K562 (cell line): ENCODE data around the gene ZNF90. TPM values are rescaled to one million over a fixed set of nuclear protein-coding genes. Genes with fewer than 3 reads are reported as not detected.
"Not testable (repeated sequence)": the region's sequence is repeated elsewhere in the genome, so short reads cannot be mapped to it uniquely, and the experiment has no call there.

Experiments used
- ATAC-seq: fragments of 200-7000 bp; cut with Tn5 transposase; 3 replicates; pipeline ENCODE4 v1.9.1; 2020; ENCODE audit warnings: moderate library complexity
- BruUV-seq: library from RNA; stranded (reverse); fragments of 400-500 nt; replicated peaks from 2 replicates; lab custom pipeline; 2021; lab: Mats Ljungman, UMichigan
- CTCF ChIA-PET: fragments of 300-600 bp; formaldehyde crosslinking; extraction: SDS; loops from one replicate; lab custom pipeline; 2021; ENCODE audit warnings: low intra/inter-chr PET ratio; lab: Yijun Ruan, JAX
- POLR2A ChIA-PET: fragments of 300-600, 350-650 bp; sonication (Branson Sonifier 250); formaldehyde crosslinking; extraction: SDS; loops from one replicate; lab custom pipeline; 2021; ENCODE audit warnings: antibody characterized with exemption, inconsistent platforms; lab: Yijun Ruan, JAX
- DNase-seq, 4 experiments: peaks; one replicate each; pipeline versions ENCODE4 v3.0.0 to v3.0.0-alpha.2; 2011 to 2018; ENCODE audit warnings: low spot score in 3 of 4, mixed read lengths in 3 of 4; ENCODE audit errors: extremely low read depth in 1 of 4
- FAIRE-seq: peaks from 2 replicates; lab custom pipeline; 2011; peaks lifted over from hg19 to GRCh38; lab: Jason Lieb, UNC
- H2AFZ ChIP-seq: 2 replicates; pipeline ENCODE4 v1.6.0; 2011; ENCODE audit warnings: low read depth, low read length, control low read depth, inconsistent platforms
- H3K27ac ChIP-seq: fragments of 200-600 bp; 3 replicates; pipeline ENCODE4 v1.8.0; 2011; ENCODE audit warnings: low read depth, mild to moderate bottlenecking, control low read depth, inconsistent platforms, low read length, moderate library complexity, mixed read lengths; ENCODE audit errors: extremely low read depth
- H3K27me3 ChIP-seq, 2 experiments: fragments of 300-600 bp in 1 of 2; 2 replicates in 1 of 2; 3 replicates in 1 of 2; pipeline versions ENCODE4 v1.6.0 to v1.8.0; 2011; ENCODE audit warnings: inconsistent platforms in 2 of 2, low read length in 2 of 2, mild to moderate bottlenecking in 1 of 2, mixed read lengths in 1 of 2, moderate library complexity in 1 of 2; ENCODE audit not compliant: control insufficient read depth in 2 of 2, insufficient read depth in 2 of 2
- H3K36me3 ChIP-seq: fragments of 300-600 bp; 3 replicates; pipeline ENCODE4 v1.8.0; 2011; ENCODE audit warnings: mild to moderate bottlenecking, low read length, inconsistent platforms; ENCODE audit not compliant: control insufficient read depth, insufficient read depth
- H3K4me1 ChIP-seq, 2 experiments: fragments of 200-600 bp in 1 of 2; replicated peaks in 1 of 2; 2 replicates in 1 of 2; 3 replicates in 1 of 2; pipeline versions ENCODE4 v1.5.1 to v1.8.0; 2011; ENCODE audit warnings: inconsistent platforms in 2 of 2, low read length in 2 of 2, mild to moderate bottlenecking in 1 of 2, mixed read lengths in 1 of 2, moderate library complexity in 1 of 2; ENCODE audit not compliant: control insufficient read depth in 2 of 2, insufficient read depth in 2 of 2
- H3K4me2 ChIP-seq: 2 replicates; pipeline ENCODE4 v1.6.1; 2011; ENCODE audit warnings: low read length, control low read depth, inconsistent platforms, mixed read lengths; ENCODE audit not compliant: insufficient read depth
- H3K4me3 ChIP-seq: fragments of 200-600 bp; sonication (generic), shearing (Covaris generic); 2 replicates; pipeline ENCODE4 v1.5.1; 2016; ENCODE audit warnings: control low read depth, inconsistent platforms
- H3K79me2 ChIP-seq: fragments of 200-600 bp; 3 replicates; pipeline ENCODE4 v1.8.0; 2011; ENCODE audit warnings: low read length, inconsistent platforms; ENCODE audit not compliant: control insufficient read depth, insufficient read depth
- H3K9ac ChIP-seq, 2 experiments: 2 replicates each; pipeline versions ENCODE4 v1.6.0 to v1.6.1; 2011; ENCODE audit warnings: low read depth in 2 of 2, low read length in 2 of 2, control low read depth in 1 of 2, inconsistent platforms in 1 of 2, mild to moderate bottlenecking in 1 of 2, mixed read lengths in 1 of 2; ENCODE audit not compliant: insufficient read depth in 1 of 2
- H3K9me1 ChIP-seq: one replicate; pipeline ENCODE4 v1.6.0; 2011; ENCODE audit warnings: inconsistent platforms, mild to moderate bottlenecking, low read length, moderate library complexity; ENCODE audit not compliant: control insufficient read depth, insufficient read depth
- H3K9me3 ChIP-seq: replicated peaks from 2 replicates; pipeline ENCODE4 v1.5.1; 2011; ENCODE audit warnings: low read depth, low read length, inconsistent platforms; ENCODE audit not compliant: control insufficient read depth, insufficient read depth
- H4K20me1 ChIP-seq: replicated peaks from 2 replicates; pipeline ENCODE4 v1.6.1; 2011; ENCODE audit warnings: low read length, inconsistent platforms, mixed read lengths; ENCODE audit not compliant: control insufficient read depth, insufficient read depth
- AFF1 ChIP-seq, 2 experiments: fragments of 450-650 bp; IDR thresholded peaks; 2 replicates each; pipeline ENCODE4 v1.6.1; 2018; ENCODE audit warnings: mild to moderate bottlenecking in 2 of 2, low read depth in 1 of 2; ENCODE audit not compliant: partially characterized antibody in 2 of 2
- in situ Hi-C: fragments of 300-500 bp; cut with MboI; formaldehyde crosslinking; loops from 4 replicates; pipeline ENCODE4 v1.15.0; 2018; ENCODE audit warnings: inconsistent platforms, mixed read lengths
- intact Hi-C: fragments of 100-400 bp; cut with micrococcal nuclease; formaldehyde crosslinking; loops from 2 replicates; pipeline ENCODE4 v1.14.2; 2022
- polyA plus RNA-seq, 8 experiments: library from polyadenylated mRNA; depleted of rRNA in 4 of 8; stranded (reverse) in 5 of 8; unstranded in 3 of 8; fragments of >200 nt; fragmentation: Nextera tagmentation in 2 of 8; fragmentation: Illumina TruSeq in 1 of 8; extraction: Ambion mirVana in 2 of 8; extraction: Trizol in 1 of 8; gene quantifications; 2 replicates each; pipeline versions ENCODE4 v1.2.1 to v1.2.3, GENCODE V29; 2011 to 2014; ENCODE audit warnings: inconsistent platforms in 1 of 8, missing spikeins in 1 of 8
- total RNA-seq, 7 experiments: library from RNA; depleted of rRNA in 6 of 7; stranded (reverse); fragments of >200 nt in 6 of 7; fragmentation: Illumina TruSeq in 2 of 7; extraction: Trizol in 2 of 7; gene quantifications; 2 replicates each; pipeline versions ENCODE4 v1.2.1 to v1.2.3, GENCODE V29; 2011 to 2021; ENCODE audit warnings: low replicate concordance in 1 of 7

Gene ZNF90
- total and polyA plus RNA-seq, 9 of the 15 experiments (the other 6 are each of a cell fraction or from before 2014, with no cell fraction given), result 0.20 to 0.89 (median 0.67) TPM; not detected in 1

- TF ChIP-seq AFF1 (IDR thresholded peaks at IDR 0.05; ENCODE audit: low read depth in 1 of 2, partially characterized antibody in 2 of 2), result peak in 1 of 2 experiments; percentile 93
- TF ChIP-seq, all 486 proteins: peak for 14
Measured at GRCh38 chr19:20051841-20052768, 25.7 kb upstream of the ZNF90 start (continued).

- H3K4me2 ChIP-seq, H3K36me3 ChIP-seq, H3K79me2 ChIP-seq, DNase-seq, in situ Hi-C loops, FAIRE-seq, H3K4me1 ChIP-seq, CTCF ChIA-PET, H4K20me1 ChIP-seq, H3K27ac ChIP-seq, ATAC-seq, H3K9me1 ChIP-seq, H3K27me3 ChIP-seq, H3K4me3 ChIP-seq, BruUV-seq, H3K9ac ChIP-seq, POLR2A ChIA-PET, intact Hi-C loops, H2AFZ ChIP-seq, H3K9me3 ChIP-seq: not testable (repeated sequence)
Measured at GRCh38 chr19:20058738-20059137, 19.1 kb upstream of the ZNF90 start.
